Measurements from ENCODE around the gene BAIAP3. TPM values are rescaled to one million over a fixed set of nuclear protein-coding genes. Genes with fewer than 3 reads are reported as not detected.

BAIAP3 gene
- total and polyA plus RNA-seq, 10 of the 15 experiments (the other 5 are each of a cell fraction or from before 2014, with no cell fraction given) = 0.03 to 0.56 (median 0.17) TPM; not detected in 3

GRCh38 chr16:1351582-1352362 lies 18.3 kb downstream of the BAIAP3 start, which contains the start of the genes GNPTG and TSR3 (continued):
- TF ChIP-seq CHD1 (IDR thresholded peaks at IDR 0.05; ENCODE audit: low read depth, low read length) (peak; percentile 50; the same call in 1 of the 2 replicates), YY1 (IDR thresholded peaks at IDR 0.05; ENCODE audit: low read depth, low read length) (peak; percentile 99), HDGF (IDR thresholded peaks at IDR 0.05) (no peak), SMARCA5 (IDR thresholded peaks at IDR 0.05) (no peak), NFIC (IDR thresholded peaks at IDR 0.05; ENCODE audit: low read depth, low read length) (no peak; the same call in 1 of the 2 replicates), CBX5 (IDR thresholded peaks at IDR 0.05; ENCODE audit: low read depth) (no peak), POLR2AphosphoS2 (IDR thresholded peaks at IDR 0.05; ENCODE audit: low read depth, low read length) (peak; percentile 76; the same call in 1 of the 2 replicates), JUNB (IDR thresholded peaks at IDR 0.05) (no peak), EGR1 (IDR thresholded peaks at IDR 0.05; ENCODE audit: borderline replicate concordance in 1 of 2, low read depth in 2 of 2, low read length in 2 of 2) (peak; percentile 51 to 77), RAD21 (IDR thresholded peaks at IDR 0.05; ENCODE audit: insufficient read depth, low read depth, low read length) (0 out of 2 replicates have a peak, but pooled peaks have one; percentile 8), FOS (IDR thresholded peaks at IDR 0.05; ENCODE audit: borderline replicate concordance, extremely low read depth, insufficient read length) (peak; percentile 40), SP1 (IDR thresholded peaks at IDR 0.05; ENCODE audit: low read depth, low read length) (peak; percentile 74), SIN3A (IDR thresholded peaks at IDR 0.05; ENCODE audit: low read depth, low read length) (peak; percentile 98), MTA2 (IDR thresholded peaks at IDR 0.05; ENCODE audit: low read depth) (no peak), FOXK2 (IDR thresholded peaks at IDR 0.05) (no peak), CREM (IDR thresholded peaks at IDR 0.05; ENCODE audit: low read depth) (peak; percentile 74), RBBP5 (conservative IDR thresholded peaks at IDR 0.05) (no peak), RCOR1 (conservative IDR thresholded peaks at IDR 0.05; ENCODE audit: low read depth, low read length) (0 out of 2 replicates have a peak, but pooled peaks have one; percentile 35), MEF2A (IDR thresholded peaks at IDR 0.05; ENCODE audit: insufficient read depth, low read depth, low read length) (peak; percentile 77), MXI1 (IDR thresholded peaks at IDR 0.05; ENCODE audit: low read depth, low read length) (peak; percentile 91; the same call in 1 of the 2 replicates), NR2F1 (conservative IDR thresholded peaks at IDR 0.05) (peak; percentile 81)
- TF ChIP-seq, protein P1, sequence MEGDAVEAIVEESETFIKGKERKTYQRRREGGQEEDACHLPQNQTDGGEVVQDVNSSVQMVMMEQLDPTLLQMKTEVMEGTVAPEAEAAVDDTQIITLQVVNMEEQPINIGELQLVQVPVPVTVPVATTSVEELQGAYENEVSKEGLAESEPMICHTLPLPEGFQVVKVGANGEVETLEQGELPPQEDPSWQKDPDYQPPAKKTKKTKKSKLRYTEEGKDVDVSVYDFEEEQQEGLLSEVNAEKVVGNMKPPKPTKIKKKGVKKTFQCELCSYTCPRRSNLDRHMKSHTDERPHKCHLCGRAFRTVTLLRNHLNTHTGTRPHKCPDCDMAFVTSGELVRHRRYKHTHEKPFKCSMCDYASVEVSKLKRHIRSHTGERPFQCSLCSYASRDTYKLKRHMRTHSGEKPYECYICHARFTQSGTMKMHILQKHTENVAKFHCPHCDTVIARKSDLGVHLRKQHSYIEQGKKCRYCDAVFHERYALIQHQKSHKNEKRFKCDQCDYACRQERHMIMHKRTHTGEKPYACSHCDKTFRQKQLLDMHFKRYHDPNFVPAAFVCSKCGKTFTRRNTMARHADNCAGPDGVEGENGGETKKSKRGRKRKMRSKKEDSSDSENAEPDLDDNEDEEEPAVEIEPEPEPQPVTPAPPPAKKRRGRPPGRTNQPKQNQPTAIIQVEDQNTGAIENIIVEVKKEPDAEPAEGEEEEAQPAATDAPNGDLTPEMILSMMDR (IDR thresholded peaks at IDR 0.05 in 2 of 3, conservative IDR thresholded peaks at IDR 0.05 in 1 of 3; ENCODE audit: control insufficient read depth in 2 of 3, extremely low read depth in 1 of 3, insufficient read depth in 1 of 3, low read depth in 3 of 3, low read length in 3 of 3) = no peak
- TF ChIP-seq, protein P2, sequence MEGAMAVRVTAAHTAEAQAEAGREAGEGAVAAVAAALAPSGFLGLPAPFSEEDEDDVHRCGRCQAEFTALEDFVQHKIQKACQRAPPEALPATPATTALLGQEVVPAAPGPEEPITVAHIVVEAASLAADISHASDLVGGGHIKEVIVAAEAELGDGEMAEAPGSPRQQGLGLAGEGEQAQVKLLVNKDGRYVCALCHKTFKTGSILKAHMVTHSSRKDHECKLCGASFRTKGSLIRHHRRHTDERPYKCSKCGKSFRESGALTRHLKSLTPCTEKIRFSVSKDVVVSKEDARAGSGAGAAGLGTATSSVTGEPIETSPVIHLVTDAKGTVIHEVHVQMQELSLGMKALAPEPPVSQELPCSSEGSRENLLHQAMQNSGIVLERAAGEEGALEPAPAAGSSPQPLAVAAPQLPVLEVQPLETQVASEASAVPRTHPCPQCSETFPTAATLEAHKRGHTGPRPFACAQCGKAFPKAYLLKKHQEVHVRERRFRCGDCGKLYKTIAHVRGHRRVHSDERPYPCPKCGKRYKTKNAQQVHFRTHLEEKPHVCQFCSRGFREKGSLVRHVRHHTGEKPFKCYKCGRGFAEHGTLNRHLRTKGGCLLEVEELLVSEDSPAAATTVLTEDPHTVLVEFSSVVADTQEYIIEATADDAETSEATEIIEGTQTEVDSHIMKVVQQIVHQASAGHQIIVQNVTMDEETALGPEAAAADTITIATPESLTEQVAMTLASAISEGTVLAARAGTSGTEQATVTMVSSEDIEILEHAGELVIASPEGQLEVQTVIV (IDR thresholded peaks at IDR 0.05; ENCODE audit: borderline replicate concordance, partially characterized antibody) = no peak
- TF ChIP-seq, protein P3, sequence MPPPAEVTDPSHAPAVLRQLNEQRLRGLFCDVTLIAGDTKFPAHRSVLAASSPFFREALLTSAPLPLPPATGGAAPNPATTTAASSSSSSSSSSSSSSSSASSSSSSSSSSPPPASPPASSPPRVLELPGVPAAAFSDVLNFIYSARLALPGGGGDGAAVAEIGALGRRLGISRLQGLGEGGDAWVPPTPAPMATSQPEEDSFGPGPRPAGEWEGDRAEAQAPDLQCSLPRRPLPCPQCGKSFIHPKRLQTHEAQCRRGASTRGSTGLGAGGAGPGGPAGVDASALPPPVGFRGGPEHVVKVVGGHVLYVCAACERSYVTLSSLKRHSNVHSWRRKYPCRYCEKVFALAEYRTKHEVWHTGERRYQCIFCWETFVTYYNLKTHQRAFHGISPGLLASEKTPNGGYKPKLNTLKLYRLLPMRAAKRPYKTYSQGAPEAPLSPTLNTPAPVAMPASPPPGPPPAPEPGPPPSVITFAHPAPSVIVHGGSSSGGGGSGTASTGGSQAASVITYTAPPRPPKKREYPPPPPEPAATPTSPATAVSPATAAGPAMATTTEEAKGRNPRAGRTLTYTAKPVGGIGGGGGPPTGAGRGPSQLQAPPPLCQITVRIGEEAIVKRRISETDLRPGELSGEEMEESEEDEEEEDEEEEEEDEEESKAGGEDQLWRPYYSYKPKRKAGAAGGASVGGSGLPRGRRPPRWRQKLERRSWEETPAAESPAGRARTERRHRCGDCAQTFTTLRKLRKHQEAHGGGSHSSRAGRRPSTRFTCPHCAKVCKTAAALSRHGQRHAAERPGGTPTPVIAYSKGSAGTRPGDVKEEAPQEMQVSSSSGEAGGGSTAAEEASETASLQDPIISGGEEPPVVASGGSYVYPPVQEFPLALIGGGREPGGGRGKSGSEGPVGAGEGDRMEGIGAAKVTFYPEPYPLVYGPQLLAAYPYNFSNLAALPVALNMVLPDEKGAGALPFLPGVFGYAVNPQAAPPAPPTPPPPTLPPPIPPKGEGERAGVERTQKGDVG (CRISPR knock-in tag; IDR thresholded peaks at IDR 0.05) = peak; percentile 85
